Breast epithelium (tissue), 3 donors: ENCODE results near the gene SYNPO2.

ENCODE experiments used
- CTCF ChIP-seq, 3 donors: fragments of 450-650 bp; IDR thresholded peaks; one replicate each; pipeline ENCODE4 v1.5.1; 2016 to 2017; ENCODE audit warnings: antibody characterized with exemption in 3 of 3, mild to moderate bottlenecking in 3 of 3, moderate library complexity in 3 of 3
- POLR2A ChIP-seq: fragments of 450-650 bp; IDR thresholded peaks from one replicate; pipeline ENCODE4 v1.6.1; 2016; ENCODE audit warnings: antibody characterized with exemption, mild to moderate bottlenecking, moderate library complexity
- POLR2AphosphoS5 ChIP-seq, 3 donors: sonication (generic); formaldehyde crosslinking; IDR thresholded peaks; one replicate each; pipeline ENCODE4 v1.6.1; 2017; ENCODE audit warnings: antibody characterized with exemption in 3 of 3

- no peak for TF ChIP-seq POLR2AphosphoS5 (IDR thresholded peaks at IDR 0.05)
- no peak for TF ChIP-seq POLR2A
- no peak for TF ChIP-seq CTCF (IDR thresholded peaks at IDR 0.05)
Measured at GRCh38 chr4:119002476-119002875, 113.8 kb downstream of the SYNPO2 start.
